ENCODE measurements around the gene HERC6.

HERC6 gene

DNA sequence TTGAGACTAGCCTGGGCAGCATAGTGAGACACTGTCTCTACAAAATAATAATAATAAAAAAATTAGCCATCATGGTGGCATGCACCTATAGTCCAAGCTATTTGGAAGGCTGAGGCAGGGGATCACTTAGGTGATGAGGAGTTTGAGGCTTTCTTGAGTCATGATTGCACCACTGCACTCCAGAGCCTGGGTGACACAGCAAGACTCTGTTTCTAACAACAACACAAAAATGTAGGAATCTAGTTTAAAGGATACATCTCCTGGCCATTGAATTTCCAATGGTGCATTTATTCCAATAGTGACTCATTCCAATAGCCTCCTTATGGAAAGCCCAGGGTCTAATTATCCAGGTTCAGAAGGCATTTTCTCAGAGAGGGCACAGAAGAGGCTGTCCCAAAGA lies 21.9 kb upstream of the HERC6 start:
- no peak for TF ChIP-seq FOXM1 (IDR thresholded peaks at IDR 0.05; ENCODE audit: borderline replicate concordance, low read depth)
- no peak for TF ChIP-seq TEAD4 (IDR thresholded peaks at IDR 0.05)
- TF ChIP-seq TCF12 (IDR thresholded peaks at IDR 0.05; ENCODE audit: low read depth), result no peak
- no peak for TF ChIP-seq EP300 (IDR thresholded peaks at IDR 0.05; ENCODE audit: borderline replicate concordance)
- no peak for TF ChIP-seq ZBTB7A (IDR thresholded peaks at IDR 0.05; ENCODE audit: low read depth)
- no peak for TF ChIP-seq CREB1 (IDR thresholded peaks at IDR 0.05; ENCODE audit: low read depth)

- TF ChIP-seq, protein P1, sequence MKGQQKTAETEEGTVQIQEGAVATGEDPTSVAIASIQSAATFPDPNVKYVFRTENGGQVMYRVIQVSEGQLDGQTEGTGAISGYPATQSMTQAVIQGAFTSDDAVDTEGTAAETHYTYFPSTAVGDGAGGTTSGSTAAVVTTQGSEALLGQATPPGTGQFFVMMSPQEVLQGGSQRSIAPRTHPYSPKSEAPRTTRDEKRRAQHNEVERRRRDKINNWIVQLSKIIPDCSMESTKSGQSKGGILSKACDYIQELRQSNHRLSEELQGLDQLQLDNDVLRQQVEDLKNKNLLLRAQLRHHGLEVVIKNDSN (IDR thresholded peaks at IDR 0.05), result no peak
- TF ChIP-seq ZBTB7A (IDR thresholded peaks at IDR 0.05; ENCODE audit: low read depth) (no peak), EP300 (IDR thresholded peaks at IDR 0.05; ENCODE audit: borderline replicate concordance) (no peak), NFIC (IDR thresholded peaks at IDR 0.05) (no peak), FOXM1 (IDR thresholded peaks at IDR 0.05; ENCODE audit: borderline replicate concordance, low read depth) (no peak), TCF12 (IDR thresholded peaks at IDR 0.05; ENCODE audit: low read depth) (no peak), YY1 (IDR thresholded peaks at IDR 0.05; ENCODE audit: low read depth) (no peak), CREB1 (IDR thresholded peaks at IDR 0.05; ENCODE audit: low read depth) (no peak), RAD21 (IDR thresholded peaks at IDR 0.05; ENCODE audit: low read depth) (no peak), TAF1 (IDR thresholded peaks at IDR 0.05; ENCODE audit: low read depth) (no peak), CEBPB (IDR thresholded peaks at IDR 0.05) (no peak), EGR1 (IDR thresholded peaks at IDR 0.05) (no peak), TEAD4 (IDR thresholded peaks at IDR 0.05) (no peak)
- TF ChIP-seq, protein P2, sequence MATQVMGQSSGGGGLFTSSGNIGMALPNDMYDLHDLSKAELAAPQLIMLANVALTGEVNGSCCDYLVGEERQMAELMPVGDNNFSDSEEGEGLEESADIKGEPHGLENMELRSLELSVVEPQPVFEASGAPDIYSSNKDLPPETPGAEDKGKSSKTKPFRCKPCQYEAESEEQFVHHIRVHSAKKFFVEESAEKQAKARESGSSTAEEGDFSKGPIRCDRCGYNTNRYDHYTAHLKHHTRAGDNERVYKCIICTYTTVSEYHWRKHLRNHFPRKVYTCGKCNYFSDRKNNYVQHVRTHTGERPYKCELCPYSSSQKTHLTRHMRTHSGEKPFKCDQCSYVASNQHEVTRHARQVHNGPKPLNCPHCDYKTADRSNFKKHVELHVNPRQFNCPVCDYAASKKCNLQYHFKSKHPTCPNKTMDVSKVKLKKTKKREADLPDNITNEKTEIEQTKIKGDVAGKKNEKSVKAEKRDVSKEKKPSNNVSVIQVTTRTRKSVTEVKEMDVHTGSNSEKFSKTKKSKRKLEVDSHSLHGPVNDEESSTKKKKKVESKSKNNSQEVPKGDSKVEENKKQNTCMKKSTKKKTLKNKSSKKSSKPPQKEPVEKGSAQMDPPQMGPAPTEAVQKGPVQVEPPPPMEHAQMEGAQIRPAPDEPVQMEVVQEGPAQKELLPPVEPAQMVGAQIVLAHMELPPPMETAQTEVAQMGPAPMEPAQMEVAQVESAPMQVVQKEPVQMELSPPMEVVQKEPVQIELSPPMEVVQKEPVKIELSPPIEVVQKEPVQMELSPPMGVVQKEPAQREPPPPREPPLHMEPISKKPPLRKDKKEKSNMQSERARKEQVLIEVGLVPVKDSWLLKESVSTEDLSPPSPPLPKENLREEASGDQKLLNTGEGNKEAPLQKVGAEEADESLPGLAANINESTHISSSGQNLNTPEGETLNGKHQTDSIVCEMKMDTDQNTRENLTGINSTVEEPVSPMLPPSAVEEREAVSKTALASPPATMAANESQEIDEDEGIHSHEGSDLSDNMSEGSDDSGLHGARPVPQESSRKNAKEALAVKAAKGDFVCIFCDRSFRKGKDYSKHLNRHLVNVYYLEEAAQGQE (IDR thresholded peaks at IDR 0.05; ENCODE audit: low read depth), result no peak
- TF ChIP-seq, protein P3, sequence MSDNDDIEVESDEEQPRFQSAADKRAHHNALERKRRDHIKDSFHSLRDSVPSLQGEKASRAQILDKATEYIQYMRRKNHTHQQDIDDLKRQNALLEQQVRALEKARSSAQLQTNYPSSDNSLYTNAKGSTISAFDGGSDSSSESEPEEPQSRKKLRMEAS (IDR thresholded peaks at IDR 0.05), result no peak
These were observed 21.4 kb upstream of the HERC6 start for GRCh38 chr4:88357262-88357661.

DNA sequence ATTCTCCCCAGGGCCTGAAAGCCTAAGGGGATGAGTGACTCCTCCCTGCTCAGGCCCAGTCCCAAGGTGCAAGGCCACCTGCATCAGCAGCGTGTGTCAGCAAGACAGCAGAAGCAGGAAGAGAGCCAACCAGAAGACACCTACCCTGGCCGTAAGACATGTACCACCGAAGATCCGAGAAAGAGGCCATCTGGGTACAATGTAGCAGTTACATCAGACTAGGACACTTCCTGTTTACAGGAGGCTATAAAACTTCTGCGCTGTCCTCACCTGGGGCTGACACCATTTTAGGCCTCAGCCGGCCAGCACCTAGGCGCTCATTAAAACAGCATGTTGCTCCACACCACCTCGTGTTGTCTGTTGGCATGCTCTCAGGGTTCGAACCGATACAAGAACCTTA lies 19.1 kb upstream of the HERC6 start:
- no peak for TF ChIP-seq EGR1 (IDR thresholded peaks at IDR 0.05)
- no peak for TF ChIP-seq YY1 (IDR thresholded peaks at IDR 0.05; ENCODE audit: low read depth)
- TF ChIP-seq, protein P1 (IDR thresholded peaks at IDR 0.05), result no peak
- TF ChIP-seq EP300 (IDR thresholded peaks at IDR 0.05; ENCODE audit: borderline replicate concordance), result no peak
- TF ChIP-seq, protein P2 (IDR thresholded peaks at IDR 0.05; ENCODE audit: low read depth), result no peak
- TF ChIP-seq RAD21 (IDR thresholded peaks at IDR 0.05; ENCODE audit: low read depth), result no peak
- no peak for TF ChIP-seq FOXM1 (IDR thresholded peaks at IDR 0.05; ENCODE audit: borderline replicate concordance, low read depth)
- no peak for TF ChIP-seq CREB1 (IDR thresholded peaks at IDR 0.05; ENCODE audit: low read depth)
- TF ChIP-seq ZBTB7A (IDR thresholded peaks at IDR 0.05; ENCODE audit: low read depth), result no peak
- TF ChIP-seq TAF1 (IDR thresholded peaks at IDR 0.05; ENCODE audit: low read depth), result no peak
- TF ChIP-seq, protein P3 (IDR thresholded peaks at IDR 0.05), result no peak
- TF ChIP-seq CEBPB (IDR thresholded peaks at IDR 0.05), result no peak
- TF ChIP-seq TCF12 (IDR thresholded peaks at IDR 0.05; ENCODE audit: low read depth), result no peak
- TF ChIP-seq NFIC (IDR thresholded peaks at IDR 0.05), result no peak
- TF ChIP-seq TEAD4 (IDR thresholded peaks at IDR 0.05), result no peak

- TF ChIP-seq TCF12 (IDR thresholded peaks at IDR 0.05; ENCODE audit: low read depth) (no peak), RAD21 (IDR thresholded peaks at IDR 0.05; ENCODE audit: low read depth) (no peak), EP300 (IDR thresholded peaks at IDR 0.05; ENCODE audit: borderline replicate concordance) (no peak), TAF1 (IDR thresholded peaks at IDR 0.05; ENCODE audit: low read depth) (no peak), CREB1 (IDR thresholded peaks at IDR 0.05; ENCODE audit: low read depth) (no peak), CEBPB (IDR thresholded peaks at IDR 0.05) (no peak), TEAD4 (IDR thresholded peaks at IDR 0.05) (no peak), NFIC (IDR thresholded peaks at IDR 0.05) (no peak), YY1 (IDR thresholded peaks at IDR 0.05; ENCODE audit: low read depth) (no peak), FOXM1 (IDR thresholded peaks at IDR 0.05; ENCODE audit: borderline replicate concordance, low read depth) (no peak), EGR1 (IDR thresholded peaks at IDR 0.05) (no peak)
- TF ChIP-seq, protein P1 (IDR thresholded peaks at IDR 0.05), result no peak
- TF ChIP-seq, protein P2 (IDR thresholded peaks at IDR 0.05; ENCODE audit: low read depth), result no peak
- TF ChIP-seq, protein P3 (IDR thresholded peaks at IDR 0.05), result no peak
These were observed 18.4 kb upstream of the HERC6 start for GRCh38 chr4:88360256-88360655.
